ENCODE measurements around the gene SLC2A5. TPM values are rescaled to one million over a fixed set of nuclear protein-coding genes. Genes with fewer than 3 reads are reported as not detected.
"Not testable (repeated sequence)": the region's sequence is repeated elsewhere in the genome, so short reads cannot be mapped to it uniquely, and the experiment has no call there.

Gene SLC2A5
- not detected for total RNA-seq

GRCh38 chr1:9069326-9070100 is at the start of gene SLC2A5:
Gene SLC2A5 (minus strand): TSS chr1:9069635. CDS start chr1:9069536, 99 bp downstream.
- DNase-seq, result no peak

GRCh38 chr1:9118186-9118585 is 48.8 kb upstream of the SLC2A5 start:
- no peak for DNase-seq

- DNase-seq, result no peak
Measured at GRCh38 chr1:9115351-9116205, 46.1 kb upstream of the SLC2A5 start.

- no peak for DNase-seq
Measured at GRCh38 chr1:9112961-9113880, 43.8 kb upstream of the SLC2A5 start.

- DNase-seq, result no peak
Measured at GRCh38 chr1:9111957-9112356, 42.5 kb upstream of the SLC2A5 start.

GRCh38 chr1:9111357-9111691 is 41.9 kb upstream of the SLC2A5 start:
- DNase-seq, result no peak

- DNase-seq, result peak; percentile 79
Measured at GRCh38 chr1:9110669-9111356, 41.4 kb upstream of the SLC2A5 start.

- DNase-seq, result no peak
Measured at GRCh38 chr1:9108056-9108665, 38.7 kb upstream of the SLC2A5 start.

GRCh38 chr1:9107136-9107535 is 37.7 kb upstream of the SLC2A5 start:
- no peak for DNase-seq

- DNase-seq, result no peak
Measured at GRCh38 chr1:9106286-9106685, 36.9 kb upstream of the SLC2A5 start.

- no peak for DNase-seq
Measured at GRCh38 chr1:9105336-9105867, 36.0 kb upstream of the SLC2A5 start.

GRCh38 chr1:9101510-9102146 is 32.2 kb upstream of the SLC2A5 start:
- no peak for DNase-seq

GRCh38 chr1:9100471-9101043 is 31.1 kb upstream of the SLC2A5 start:
- DNase-seq, result no peak

- no peak for DNase-seq
Measured at GRCh38 chr1:9099555-9099954, 30.1 kb upstream of the SLC2A5 start.

- DNase-seq, result no peak
Measured at GRCh38 chr1:9097947-9098705, 28.7 kb upstream of the SLC2A5 start.

GRCh38 chr1:9095818-9096217 is 26.4 kb upstream of the SLC2A5 start:
- no peak for DNase-seq

- not testable (repeated sequence) for DNase-seq
Measured at GRCh38 chr1:9093996-9094595, 24.7 kb upstream of the SLC2A5 start.

- DNase-seq, result no peak
Measured at GRCh38 chr1:9093581-9093980, 24.1 kb upstream of the SLC2A5 start.

- no peak for DNase-seq
Measured at GRCh38 chr1:9093091-9093490, 23.7 kb upstream of the SLC2A5 start.

GRCh38 chr1:9088807-9089206 is 19.4 kb upstream of the SLC2A5 start:
- DNase-seq, result no peak

Data from effector CD4-positive, alpha-beta T cell (primary cell).